Peyer's patch (tissue), 4 donors: ENCODE measurements around the gene MEI4. TPM values are rescaled to one million over a fixed set of nuclear protein-coding genes. Genes with fewer than 3 reads are reported as not detected.

Experiments
- DNase-seq, 3 donors: peaks; one replicate each; pipeline ENCODE4 v3.0.0-alpha.2; 2017 to 2019
- H3K27ac ChIP-seq, 4 donors: fragments of 200-600 bp; sonication (generic); one replicate each; pipeline ENCODE4 v1.5.1; 2016 to 2019
- H3K27me3 ChIP-seq, 2 donors: fragments of 200-600 bp; sonication (generic); one replicate each; pipeline ENCODE4 v1.5.1; 2019
- H3K36me3 ChIP-seq, 3 donors: fragments of 200-600 bp; sonication (generic); one replicate each; pipeline ENCODE4 v1.5.1; 2016 to 2019
- H3K4me1 ChIP-seq, 4 donors: fragments of 200-600 bp; sonication (generic); one replicate each; pipeline ENCODE4 v1.5.1; 2016 to 2019
- H3K4me3 ChIP-seq, 4 donors: fragments of 200-600 bp; sonication (generic); 1 replicate in 3 of 4; 2 replicates in 1 of 4; pipeline ENCODE4 v1.5.1; 2016 to 2019; ENCODE audit warnings: mild to moderate bottlenecking in 1 of 4
- H3K9me3 ChIP-seq, 4 donors: fragments of 200-600 bp; sonication (generic); one replicate each; pipeline ENCODE4 v1.5.1; 2016 to 2019; ENCODE audit warnings: mild to moderate bottlenecking in 1 of 4
- CTCF ChIP-seq, 6 experiments: fragments of 450-650 bp in 4 of 6; fragments of 200-600 bp in 2 of 6; sonication (generic) in 1 of 6; IDR thresholded peaks; one replicate each; pipeline ENCODE4 v1.5.1; 2017 to 2019; ENCODE audit warnings: antibody characterized with exemption in 6 of 6, mild to moderate bottlenecking in 3 of 6, moderate library complexity in 1 of 6
- POLR2A ChIP-seq, 2 donors: fragments of 450-650 bp; IDR thresholded peaks; one replicate each; pipeline ENCODE4 v1.5.1; 2017; ENCODE audit warnings: antibody characterized with exemption in 2 of 2, mild to moderate bottlenecking in 2 of 2, moderate library complexity in 2 of 2
- total RNA-seq, 4 donors: library from RNA; depleted of rRNA; stranded (reverse); fragments of >200 nt; gene quantifications; one replicate each; pipeline ENCODE4 v1.1.0, GENCODE V29; 2016

The MEI4 gene
- total RNA-seq, 4 donors from 2014 or later = not detected

- no peak for TF ChIP-seq CTCF (IDR thresholded peaks at IDR 0.05)
- no peak for TF ChIP-seq POLR2A (IDR thresholded peaks at IDR 0.05)
- no peak for DNase-seq
- peaks cover 0 to 2% (median 0%) of the 10 kb centered on the region in 4 donors for H3K9me3 ChIP-seq
These were observed 203.6 kb downstream of the MEI4 start for GRCh38 chr6:77856391-77856790.

GRCh38 chr6:77857421-77857820 is 204.6 kb downstream of the MEI4 start:
- TF ChIP-seq POLR2A (IDR thresholded peaks at IDR 0.05) = no peak
- TF ChIP-seq CTCF (IDR thresholded peaks at IDR 0.05) = no peak
- Histone ChIP-seq H3K27ac (no peak overlapping the region), H3K36me3 (no peaks in the 10 kb centered on the region), H3K4me3 (no peak overlapping the region), H3K9me3 (peaks cover 0 to 2% (median 0%) of the 10 kb centered on the region in 4 donors), H3K4me1 (no peaks in the 10 kb centered on the region), H3K27me3 (no peaks in the 10 kb centered on the region)
- DNase-seq = no peak

More at GRCh38 chr6:77856391-77856790, 203.6 kb downstream of the MEI4 start:
- H3K27me3 ChIP-seq = no peaks in the 10 kb centered on the region
- H3K4me3 ChIP-seq = no peak overlapping the region
- no peaks in the 10 kb centered on the region for H3K4me1 ChIP-seq
- no peak overlapping the region for H3K27ac ChIP-seq
- H3K36me3 ChIP-seq = no peaks in the 10 kb centered on the region

GRCh38 chr6:77876300-77876699 is 223.5 kb downstream of the MEI4 start:
- no peak overlapping the region for H3K27ac ChIP-seq
- H3K4me3 ChIP-seq = no peak overlapping the region
- DNase-seq = no peak
- no peaks in the 10 kb centered on the region for H3K9me3 ChIP-seq
- H3K4me1 ChIP-seq = no peaks in the 10 kb centered on the region
- no peaks in the 10 kb centered on the region for H3K36me3 ChIP-seq
- no peak for TF ChIP-seq CTCF (IDR thresholded peaks at IDR 0.05)
- TF ChIP-seq POLR2A (IDR thresholded peaks at IDR 0.05) = no peak
- no peaks in the 10 kb centered on the region for H3K27me3 ChIP-seq

GRCh38 chr6:77879527-77879926 is 226.7 kb downstream of the MEI4 start:
- no peak overlapping the region for H3K27ac ChIP-seq
- no peak for DNase-seq
- H3K27me3 ChIP-seq = no peaks in the 10 kb centered on the region
- no peak for TF ChIP-seq POLR2A (IDR thresholded peaks at IDR 0.05)
- no peak for TF ChIP-seq CTCF (IDR thresholded peaks at IDR 0.05)
- no peak overlapping the region for H3K4me3 ChIP-seq
- H3K4me1 ChIP-seq = no peaks in the 10 kb centered on the region
- H3K36me3 ChIP-seq = no peaks in the 10 kb centered on the region
- no peaks in the 10 kb centered on the region for H3K9me3 ChIP-seq

GRCh38 chr6:77880501-77880900 is 227.7 kb downstream of the MEI4 start:
- no peak for DNase-seq
- TF ChIP-seq POLR2A (IDR thresholded peaks at IDR 0.05) = no peak
- TF ChIP-seq CTCF (IDR thresholded peaks at IDR 0.05) = no peak
- Histone ChIP-seq H3K4me3 (no peak overlapping the region), H3K27me3 (no peaks in the 10 kb centered on the region), H3K36me3 (no peaks in the 10 kb centered on the region), H3K9me3 (no peaks in the 10 kb centered on the region), H3K4me1 (no peaks in the 10 kb centered on the region), H3K27ac (no peak overlapping the region)

- Histone ChIP-seq H3K4me3 (no peak overlapping the region), H3K36me3 (no peaks in the 10 kb centered on the region), H3K27ac (no peak overlapping the region), H3K9me3 (no peaks in the 10 kb centered on the region), H3K4me1 (no peaks in the 10 kb centered on the region), H3K27me3 (no peaks in the 10 kb centered on the region)
- no peak for DNase-seq
- TF ChIP-seq POLR2A (IDR thresholded peaks at IDR 0.05) = no peak
- TF ChIP-seq CTCF (IDR thresholded peaks at IDR 0.05) = no peak
These were observed 231.0 kb downstream of the MEI4 start for GRCh38 chr6:77883851-77884250.
